ENCODE data around the gene CEP152.

The CEP152 gene

GRCh38 chr15:48766196-48766595, 44.7 kb downstream of the CEP152 start:
- DNase-seq (ENCODE audit: low read depth in 2 of 2) = no peak

- no peak for DNase-seq (ENCODE audit: low read depth in 2 of 2)
These were observed 45.8 kb downstream of the CEP152 start for GRCh38 chr15:48765022-48765421.

- no peak for DNase-seq (ENCODE audit: low read depth in 2 of 2)
These were observed 49.3 kb downstream of the CEP152 start for GRCh38 chr15:48761393-48762158.

GRCh38 chr15:48759921-48760320, 50.9 kb downstream of the CEP152 start:
- no peak for DNase-seq (ENCODE audit: low read depth in 2 of 2)

- no peak for DNase-seq (ENCODE audit: low read depth in 2 of 2)
These were observed 53.2 kb downstream of the CEP152 start for GRCh38 chr15:48757661-48758060.

- DNase-seq (ENCODE audit: low read depth in 2 of 2) = no peak
These were observed 56.9 kb downstream of the CEP152 start for GRCh38 chr15:48754011-48754410.

- no peak for DNase-seq (ENCODE audit: low read depth in 2 of 2)
These were observed 59.3 kb downstream of the CEP152 start for GRCh38 chr15:48751595-48751994.

- DNase-seq (ENCODE audit: low read depth in 2 of 2) = no peak
These were observed 62.3 kb downstream of the CEP152 start for GRCh38 chr15:48748535-48748934.

- no peak for DNase-seq (ENCODE audit: low read depth in 2 of 2)
These were observed 77.3 kb downstream of the CEP152 start for GRCh38 chr15:48733615-48734014.

GRCh38 chr15:48730506-48730905, 80.4 kb downstream of the CEP152 start:
- DNase-seq (ENCODE audit: low read depth in 2 of 2) = no peak

GRCh38 chr15:48723969-48724368, 86.9 kb downstream of the CEP152 start:
- no peak for DNase-seq (ENCODE audit: low read depth in 2 of 2)

GRCh38 chr15:48722764-48723661, 87.9 kb downstream of the CEP152 start:
- DNase-seq (ENCODE audit: low read depth in 2 of 2) = no peak

- no peak for DNase-seq (ENCODE audit: low read depth in 2 of 2)
These were observed 89.6 kb downstream of the CEP152 start for GRCh38 chr15:48721061-48721810.

GRCh38 chr15:48720646-48721045, 90.2 kb downstream of the CEP152 start:
- DNase-seq (ENCODE audit: low read depth in 2 of 2) = no peak

- peak in 1 of 2 donors; percentile 4 for DNase-seq (ENCODE audit: low read depth in 2 of 2)
These were observed 91.2 kb downstream of the CEP152 start for GRCh38 chr15:48719668-48720067.

- DNase-seq (ENCODE audit: low read depth in 2 of 2) = no peak
These were observed 92.2 kb downstream of the CEP152 start for GRCh38 chr15:48718646-48719045.

GRCh38 chr15:48717458-48717857, 93.4 kb downstream of the CEP152 start:
- no peak for DNase-seq (ENCODE audit: low read depth in 2 of 2)

GRCh38 chr15:48712546-48712945, 98.3 kb downstream of the CEP152 start:
- no peak for DNase-seq (ENCODE audit: low read depth in 2 of 2)

GRCh38 chr15:48710952-48711495, 99.8 kb downstream of the CEP152 start:
- DNase-seq (ENCODE audit: low read depth in 2 of 2) = no peak

- no peak for DNase-seq (ENCODE audit: low read depth in 2 of 2)
These were observed 102.2 kb downstream of the CEP152 start for GRCh38 chr15:48708641-48709040.

- DNase-seq (ENCODE audit: low read depth in 2 of 2) = no peak
These were observed 105.5 kb downstream of the CEP152 start for GRCh38 chr15:48705381-48705780.

- DNase-seq (ENCODE audit: low read depth in 2 of 2) = no peak
These were observed 107.3 kb downstream of the CEP152 start for GRCh38 chr15:48703544-48703943.

Measured in stimulated activated CD4-positive, alpha-beta T cell treated with anti-CD3 and anti-CD28 coated beads, Interleukin-4, amount 100 ng/mL, for 48 hours (primary cell).